GM10266 (cell line): ENCODE data around the gene ARL14EP.

Source experiments
- DNase-seq: peaks from one replicate; pipeline ENCODE4 v3.0.0; 2012; ENCODE audit errors: extremely low spot score
- CTCF ChIP-seq: IDR thresholded peaks from 2 replicates; pipeline ENCODE4 v1.5.1; 2012; ENCODE audit warnings: mild to moderate bottlenecking, low read depth; ENCODE audit not compliant: control insufficient read depth, insufficient read depth; ENCODE audit errors: missing control alignments

Gene ARL14EP

GRCh38 chr11:30358536-30358935 lies 35.6 kb downstream of the ARL14EP start:
- DNase-seq = no peak
- TF ChIP-seq CTCF = no peak

- TF ChIP-seq CTCF = no peak
Observed at GRCh38 chr11:30360741-30361140, 37.8 kb downstream of the ARL14EP start.

GRCh38 chr11:30364139-30364836 lies 41.4 kb downstream of the ARL14EP start:
- TF ChIP-seq CTCF = no peak
- DNase-seq = no peak

More at GRCh38 chr11:30360741-30361140, 37.8 kb downstream of the ARL14EP start:
- no peak for DNase-seq

- TF ChIP-seq CTCF = no peak
- no peak for DNase-seq
Observed at GRCh38 chr11:30364837-30365482, 42.1 kb downstream of the ARL14EP start.

- TF ChIP-seq CTCF = no peak
- DNase-seq = no peak
Observed at GRCh38 chr11:30365793-30366517, 43.1 kb downstream of the ARL14EP start.

GRCh38 chr11:30368394-30368793 lies 45.5 kb downstream of the ARL14EP start:
- DNase-seq = no peak
- TF ChIP-seq CTCF = no peak

- no peak for TF ChIP-seq CTCF
- DNase-seq = no peak
Observed at GRCh38 chr11:30370164-30370563, 47.3 kb downstream of the ARL14EP start.
